Ishikawa (cell line): Measurements from ENCODE around the gene AATK.

Experiments
- EGR1 ChIP-seq: IDR thresholded peaks from 2 replicates; pipeline ENCODE4 v1.6.1; 2012
- EP300 ChIP-seq: IDR thresholded peaks from 2 replicates; pipeline ENCODE4 v1.6.1; 2012; ENCODE audit warnings: borderline replicate concordance
- FOXM1 ChIP-seq: IDR thresholded peaks from 2 replicates; pipeline ENCODE4 v1.6.1; 2012; ENCODE audit warnings: low read depth, borderline replicate concordance
- MAX ChIP-seq: IDR thresholded peaks from 2 replicates; pipeline ENCODE4 v1.6.1; 2012
- NFIC ChIP-seq: IDR thresholded peaks from 2 replicates; pipeline ENCODE4 v1.6.1; 2012
- RAD21 ChIP-seq: IDR thresholded peaks from 2 replicates; pipeline ENCODE4 v1.6.1; 2012; ENCODE audit warnings: low read depth
- REST ChIP-seq: IDR thresholded peaks from 2 replicates; pipeline ENCODE4 v1.6.1; 2012; ENCODE audit warnings: low read depth, mild to moderate bottlenecking
- TAF1 ChIP-seq: IDR thresholded peaks from 2 replicates; pipeline ENCODE4 v1.6.1; 2012; ENCODE audit warnings: low read depth, mild to moderate bottlenecking
- TEAD4 ChIP-seq: IDR thresholded peaks from 2 replicates; pipeline ENCODE4 v1.6.1; 2012
- YY1 ChIP-seq: IDR thresholded peaks from 2 replicates; pipeline ENCODE4 v1.6.1; 2012; ENCODE audit warnings: low read depth

DNA sequence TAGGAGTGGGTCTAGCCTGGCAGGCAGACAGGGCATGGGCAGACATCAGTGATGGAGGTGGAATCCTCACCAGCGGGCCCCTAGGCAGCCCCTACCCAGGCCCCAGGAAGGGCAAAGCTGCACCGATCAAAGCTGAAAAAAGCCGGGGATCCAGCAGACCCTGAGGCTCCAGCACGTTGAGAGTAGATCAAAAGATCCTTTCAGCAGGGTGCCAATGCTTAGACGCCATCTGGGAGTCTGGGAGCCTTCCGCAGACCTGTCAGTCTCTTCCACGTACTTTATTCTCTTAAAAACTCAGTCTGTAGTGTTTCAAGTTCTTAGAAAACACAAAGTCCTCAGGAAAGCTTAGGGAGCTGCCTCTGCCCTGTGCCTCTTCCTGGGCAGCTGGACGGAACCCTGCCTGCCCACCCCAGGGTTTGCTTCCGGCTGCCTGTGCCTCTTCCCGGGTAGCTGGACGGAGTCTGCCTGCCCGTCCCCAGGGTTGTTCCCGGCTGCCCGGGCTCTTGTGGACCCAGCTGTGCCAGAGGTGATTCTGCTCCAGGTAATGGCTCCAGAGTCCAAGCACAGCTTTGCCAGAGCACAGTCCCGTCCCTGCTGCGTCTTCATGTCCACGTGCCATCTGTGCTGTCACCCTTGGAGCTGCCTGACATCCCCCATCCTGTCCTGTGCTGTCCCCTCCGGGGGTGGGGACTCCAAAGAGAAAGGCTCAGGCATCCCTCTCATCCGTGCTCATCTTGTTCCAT, 51.5 kb downstream of the AATK start:
- no peak for TF ChIP-seq EP300
- no peak for TF ChIP-seq REST
- TF ChIP-seq FOXM1: no peak
- no peak for TF ChIP-seq NFIC
- no peak for TF ChIP-seq EGR1
- TF ChIP-seq RAD21: no peak
- no peak for TF ChIP-seq TAF1
- TF ChIP-seq MAX: no peak
- TF ChIP-seq TEAD4: no peak
- TF ChIP-seq YY1: no peak
